GM12878 (cell line): ENCODE results near the gene SLC26A8. TPM values are rescaled to one million over a fixed set of nuclear protein-coding genes. Genes with fewer than 3 reads are reported as not detected.
A peak's percentile ranks its signal among the peaks of the same experiment; 100 is the strongest.

ENCODE experiments used
- ASH2L ChIP-seq: fragments of 300-600, 200-600 bp; sonication (generic); IDR thresholded peaks from 2 replicates; pipeline ENCODE4 v1.6.1; 2017; ENCODE audit warnings: low read depth, mild to moderate bottlenecking, borderline replicate concordance
- BCL11A ChIP-seq: IDR thresholded peaks from 2 replicates; pipeline ENCODE4 v1.6.1; 2011; ENCODE audit warnings: low read depth, low read length
- CHD4 ChIP-seq: fragments of 200-600 bp; sonication (generic); IDR thresholded peaks from 2 replicates; pipeline ENCODE4 v1.6.1; 2016; ENCODE audit warnings: mild to moderate bottlenecking
- EED ChIP-seq: sonication (generic); IDR thresholded peaks from 2 replicates; pipeline ENCODE4 v1.6.1; 2016; ENCODE audit warnings: antibody characterized with exemption, low read depth
- GABPA ChIP-seq: IDR thresholded peaks from 2 replicates; pipeline ENCODE4 v1.6.1; 2014; ENCODE audit warnings: antibody characterized with exemption, low read depth, mild to moderate bottlenecking, inconsistent platforms
- GATAD2B ChIP-seq: fragments of 450-650 bp; conservative IDR thresholded peaks from 2 replicates; pipeline ENCODE4 v1.6.1; 2017; ENCODE audit warnings: low read depth, mild to moderate bottlenecking, moderate library complexity
- IKZF1 ChIP-seq: fragments of 450-650 bp; conservative IDR thresholded peaks from 2 replicates; pipeline ENCODE4 v1.6.1; 2017; ENCODE audit warnings: antibody characterized with exemption, mild to moderate bottlenecking
- KLF5 ChIP-seq: fragments of 450-650 bp; IDR thresholded peaks from 2 replicates; pipeline ENCODE4 v1.6.1; 2014; ENCODE audit warnings: mild to moderate bottlenecking; ENCODE audit not compliant: partially characterized antibody
- MEF2B ChIP-seq: fragments of 450-650 bp; IDR thresholded peaks from 2 replicates; pipeline ENCODE4 v1.6.1; 2018; ENCODE audit warnings: mild to moderate bottlenecking, moderate library complexity; ENCODE audit not compliant: partially characterized antibody, poor library complexity, severe bottlenecking
- MTA2 ChIP-seq: fragments of 450-650 bp; IDR thresholded peaks from 2 replicates; pipeline ENCODE4 v1.6.1; 2016; ENCODE audit warnings: low read depth, mild to moderate bottlenecking, moderate library complexity
- NBN ChIP-seq: fragments of 450-650 bp; IDR thresholded peaks from 2 replicates; pipeline ENCODE4 v1.6.1; 2016
- NFYA ChIP-seq: IDR thresholded peaks from 2 replicates; pipeline ENCODE4 v1.6.1; 2011; ENCODE audit warnings: low read depth, mild to moderate bottlenecking, low read length, improper control_type of control experiment, borderline replicate concordance
- NFYB ChIP-seq: IDR thresholded peaks from 2 replicates; pipeline ENCODE4 v1.6.1; 2011; ENCODE audit warnings: low read depth, mild to moderate bottlenecking, low read length, improper control_type of control experiment, moderate library complexity; ENCODE audit not compliant: insufficient read depth
- PAX5 ChIP-seq: IDR thresholded peaks from 2 replicates; pipeline ENCODE4 v1.6.1; 2011; ENCODE audit warnings: low read depth, low read length, borderline replicate concordance
- PKNOX1 ChIP-seq: fragments of 450-650 bp; IDR thresholded peaks from 2 replicates; pipeline ENCODE4 v1.6.1; 2016; ENCODE audit warnings: mild to moderate bottlenecking
- PML ChIP-seq: IDR thresholded peaks from 2 replicates; pipeline ENCODE4 v1.6.1; 2012; ENCODE audit warnings: low read length, inconsistent platforms
- POLR2AphosphoS5 ChIP-seq: IDR thresholded peaks from 2 replicates; pipeline ENCODE4 v1.6.1; 2011; ENCODE audit warnings: mild to moderate bottlenecking, low read length, inconsistent platforms
- RELB ChIP-seq: fragments of 450-650 bp; IDR thresholded peaks from 2 replicates; pipeline ENCODE4 v1.6.1; 2017; ENCODE audit warnings: low read depth, mild to moderate bottlenecking, moderate library complexity
- SREBF1 ChIP-seq: IDR thresholded peaks from 2 replicates; pipeline ENCODE4 v1.6.1; 2012; ENCODE audit warnings: mild to moderate bottlenecking, low read length
- SUZ12 ChIP-seq: fragments of 200-600 bp; sonication (generic); IDR thresholded peaks from one replicate; pipeline ENCODE4 v1.6.1; 2018; ENCODE audit warnings: antibody characterized with exemption, mild to moderate bottlenecking; ENCODE audit not compliant: unreplicated experiment
- TBL1XR1 ChIP-seq: IDR thresholded peaks from 2 replicates; pipeline ENCODE4 v1.6.1; 2012; ENCODE audit warnings: low read depth, low read length, improper control_type of control experiment
- YY1 ChIP-seq: IDR thresholded peaks from 2 replicates; pipeline ENCODE4 v1.6.1; 2011; ENCODE audit warnings: low read depth, mild to moderate bottlenecking, low read length
- ZBED1 ChIP-seq: IDR thresholded peaks from 2 replicates; pipeline ENCODE4 v1.6.1; 2016; ENCODE audit warnings: borderline replicate concordance
- ZBTB40 ChIP-seq: fragments of 450-650 bp; IDR thresholded peaks from 2 replicates; pipeline ENCODE4 v1.6.1; 2016; ENCODE audit warnings: mild to moderate bottlenecking, moderate library complexity, borderline replicate concordance
- ZNF24 ChIP-seq: fragments of 450-650 bp; IDR thresholded peaks from 2 replicates; pipeline ENCODE4 v1.6.1; 2017; ENCODE audit warnings: antibody characterized with exemption, mild to moderate bottlenecking
- ZNF384 ChIP-seq: IDR thresholded peaks from 2 replicates; pipeline ENCODE4 v1.6.1; 2012; ENCODE audit warnings: low read depth, mild to moderate bottlenecking, low read length, improper control_type of control experiment, borderline replicate concordance
- polyA plus RNA-seq, 11 experiments: library from polyadenylated mRNA; depleted of rRNA in 4 of 11; unstranded in 6 of 11; stranded (reverse) in 5 of 11; fragments of >200 nt; fragmentation: Nextera tagmentation in 4 of 11; fragmentation: Illumina TruSeq in 1 of 11; extraction: Ambion mirVana in 4 of 11; extraction: Trizol in 1 of 11; gene quantifications; 1 replicate in 1 of 11; 2 replicates in 10 of 11; pipeline versions ENCODE4 v1.2.1 to v1.2.3, GENCODE V29; 2011 to 2016; ENCODE audit warnings: inconsistent platforms in 2 of 11, missing spikeins in 2 of 11, low read depth in 1 of 11
- total RNA-seq, 4 experiments: library from RNA; depleted of rRNA in 3 of 4; stranded (reverse); fragments of >200 nt in 3 of 4; fragmentation: Illumina TruSeq in 1 of 4; extraction: Trizol in 1 of 4; gene quantifications; 2 replicates each; pipeline versions ENCODE4 v1.2.1 to v1.2.3, GENCODE V29; 2013 to 2021

Gene SLC26A8
- total and polyA plus RNA-seq, 10 of the 15 experiments (the other 5 are each of a cell fraction or from before 2014, with no cell fraction given) = 0.09 to 0.95 (median 0.27) TPM; not detected in 2

GRCh38 chr6:35919827-35920751 is 104.4 kb downstream of the SLC26A8 start (continued):
- TF ChIP-seq GABPA (no peak), ZNF384 (no peak), ZNF24 (no peak), RELB (0 out of 2 replicates have a peak, but pooled peaks have one; percentile 13), ZBED1 (no peak), NBN (no peak), KLF5 (no peak), PML (no peak), IKZF1 (peak; percentile 10; the same call in 1 of the 2 replicates), YY1 (no peak), NFYB (no peak), BCL11A (no peak), PKNOX1 (no peak), EED (peak; percentile 26; the same call in 1 of the 2 replicates), ZBTB40 (no peak), POLR2AphosphoS5 (0 out of 2 replicates have a peak, but pooled peaks have one; percentile 2), SUZ12 (no peak), SREBF1 (no peak), MTA2 (no peak), MEF2B (no peak), GATAD2B (0 out of 2 replicates have a peak, but pooled peaks have one; percentile 11), NFYA (no peak), TBL1XR1 (no peak), ASH2L (no peak), PAX5 (no peak), CHD4 (no peak)
